SK-N-SH (cell line): Measurements from ENCODE around the gene NYAP2. TPM values are rescaled to one million over a fixed set of nuclear protein-coding genes. Genes with fewer than 3 reads are reported as not detected.

Source experiments
- CTCF ChIA-PET: fragments of 300-600, 350-600 bp; formaldehyde crosslinking; extraction: SDS; loops from one replicate; lab custom pipeline; 2021; lab: Yijun Ruan, JAX
- POLR2A ChIA-PET: fragments of 350-600 bp; sonication (Branson Sonifier 250); formaldehyde crosslinking; extraction: SDS; loops from one replicate; lab custom pipeline; 2020; ENCODE audit warnings: antibody characterized with exemption, inconsistent platforms; lab: Yijun Ruan, JAX
- DNase-seq: peaks from one replicate; pipeline ENCODE4 v3.0.0; 2012
- H2AFZ ChIP-seq: fragments of 200-600 bp; sonication (generic); 2 replicates; pipeline ENCODE4 v1.8.1; 2016; ENCODE audit warnings: antibody characterized with exemption, mild to moderate bottlenecking, low read depth
- H3F3A ChIP-seq: fragments of 200-600 bp; sonication (generic); replicated peaks from 2 replicates; pipeline ENCODE3; 2016; ENCODE audit warnings: antibody characterized with exemption, mild to moderate bottlenecking; ENCODE audit not compliant: insufficient read depth
- H3K27ac ChIP-seq, 2 experiments: fragments of 200-500 bp in 1 of 2; fragments of 200-600 bp in 1 of 2; sonication (Bioruptor generic) in 1 of 2; sonication (generic), shearing (Covaris generic) in 1 of 2; 2 replicates each; pipeline versions ENCODE4 v1.5.1 to v1.6.1; 2014 to 2016; ENCODE audit warnings: low read depth in 2 of 2, inconsistent platforms in 1 of 2, low read length in 1 of 2, mild to moderate bottlenecking in 1 of 2, mixed read lengths in 1 of 2
- H3K27me3 ChIP-seq: fragments of 200-600 bp; sonication (generic), shearing (Covaris generic); 2 replicates; pipeline ENCODE4 v1.6.1; 2016; ENCODE audit warnings: mixed run types; ENCODE audit not compliant: insufficient read depth
- H3K36me3 ChIP-seq, 2 experiments: fragments of 200-500 bp in 1 of 2; fragments of 200-600 bp in 1 of 2; sonication (Bioruptor generic) in 1 of 2; sonication (generic) in 1 of 2; replicated peaks in 1 of 2; 2 replicates each; pipeline versions ENCODE3 to v1.5.1; 2014 to 2016; ENCODE audit warnings: low read length in 1 of 2, mild to moderate bottlenecking in 1 of 2; ENCODE audit not compliant: insufficient read depth in 2 of 2, control insufficient read depth in 1 of 2
- H3K4me1 ChIP-seq, 2 experiments: fragments of 200-500 bp in 1 of 2; fragments of 200-600 bp in 1 of 2; sonication (Bioruptor generic) in 1 of 2; sonication (generic), shearing (Covaris generic) in 1 of 2; 2 replicates each; pipeline versions ENCODE4 v1.5.1 to v1.6.1; 2014 to 2016; ENCODE audit warnings: low read depth in 1 of 2, low read length in 1 of 2, mixed run types in 1 of 2; ENCODE audit not compliant: insufficient read depth in 2 of 2, control insufficient read depth in 1 of 2
- H3K4me2 ChIP-seq: fragments of 200-600 bp; sonication (generic), shearing (Covaris generic); 2 replicates; pipeline ENCODE4 v1.6.1; 2017; ENCODE audit warnings: mixed run types
- H3K4me3 ChIP-seq, 2 experiments: fragments of 200-500 bp in 1 of 2; fragments of 200-600 bp in 1 of 2; sonication (Bioruptor generic) in 1 of 2; sonication (generic), shearing (Covaris generic) in 1 of 2; 2 replicates each; pipeline versions ENCODE4 v1.5.1 to v1.8.1; 2014 to 2016; ENCODE audit warnings: low read depth in 2 of 2, inconsistent platforms in 1 of 2, low read length in 1 of 2, mild to moderate bottlenecking in 1 of 2, mixed read lengths in 1 of 2, moderate library complexity in 1 of 2
- H3K79me2 ChIP-seq: fragments of 200-600 bp; sonication (generic); 2 replicates; pipeline ENCODE4 v1.8.1; 2017; ENCODE audit warnings: mild to moderate bottlenecking; ENCODE audit not compliant: insufficient read depth
- H3K9ac ChIP-seq: fragments of 200-600 bp; sonication (generic); 2 replicates; pipeline ENCODE4 v1.6.1; 2017; ENCODE audit warnings: mixed run types
- H3K9me2 ChIP-seq: fragments of 200-600 bp; sonication (generic); 2 replicates; pipeline ENCODE4 v1.6.1; 2017; ENCODE audit warnings: mixed run types
- H3K9me3 ChIP-seq: fragments of 200-600 bp; sonication (generic); 2 replicates; pipeline ENCODE4 v1.6.1; 2017; ENCODE audit warnings: mixed run types, mild to moderate bottlenecking, moderate library complexity
- H4K20me1 ChIP-seq: fragments of 200-600 bp; sonication (generic); 2 replicates; pipeline ENCODE4 v1.6.1; 2017; ENCODE audit warnings: mild to moderate bottlenecking, mixed run types; ENCODE audit not compliant: insufficient read depth
- CHD2 ChIP-seq: fragments of 150-350 bp; IDR thresholded peaks from 2 replicates; pipeline ENCODE4 v1.6.1; 2018; ENCODE audit warnings: low read length; ENCODE audit not compliant: partially characterized antibody
- ELF1 ChIP-seq: IDR thresholded peaks from 2 replicates; pipeline ENCODE4 v1.4.0; 2012
- FOSL2 ChIP-seq: IDR thresholded peaks from 2 replicates; pipeline ENCODE4 v1.4.0; 2012; ENCODE audit warnings: low read depth, mild to moderate bottlenecking, moderate library complexity, borderline replicate concordance
- FOXJ3 ChIP-seq: sonication (generic); formaldehyde crosslinking; IDR thresholded peaks from 2 replicates; pipeline ENCODE4 v1.5.1; 2020; ENCODE audit warnings: mild to moderate bottlenecking, missing genetic modification reagents
- GABPA ChIP-seq: IDR thresholded peaks from 2 replicates; pipeline ENCODE4 v1.4.0; 2012; ENCODE audit warnings: low read depth, mild to moderate bottlenecking
- MXI1 ChIP-seq: IDR thresholded peaks from 2 replicates; pipeline ENCODE4 v1.6.1; 2012; ENCODE audit warnings: mild to moderate bottlenecking, low read depth, low read length, improper control_type of control experiment
- POLR2AphosphoS5 ChIP-seq: IDR thresholded peaks from 2 replicates; pipeline ENCODE4 v1.6.1; 2012; ENCODE audit warnings: low read depth, low read length
- RAD21 ChIP-seq: IDR thresholded peaks from 2 replicates; pipeline ENCODE4 v1.6.1; 2012; ENCODE audit warnings: mild to moderate bottlenecking, low read length
- RXRA ChIP-seq: IDR thresholded peaks from 2 replicates; pipeline ENCODE4 v1.4.0; 2012; ENCODE audit warnings: low read depth, mild to moderate bottlenecking, borderline replicate concordance
- SIN3A ChIP-seq: IDR thresholded peaks from 2 replicates; pipeline ENCODE4 v1.6.1; 2012; ENCODE audit warnings: low read depth, mild to moderate bottlenecking, low read length, moderate library complexity, borderline replicate concordance
- TAF1 ChIP-seq: IDR thresholded peaks from 2 replicates; pipeline ENCODE4 v1.6.1; 2012; ENCODE audit warnings: low read depth, mild to moderate bottlenecking, low read length, moderate library complexity, borderline replicate concordance
- USF1 ChIP-seq: IDR thresholded peaks from 2 replicates; pipeline ENCODE4 v1.4.0; 2012; ENCODE audit warnings: low read depth, borderline replicate concordance
- ZBTB33 ChIP-seq: IDR thresholded peaks from 2 replicates; pipeline ENCODE4 v1.4.0; 2012; ENCODE audit warnings: low read depth, borderline replicate concordance
- WGBS: methylation state at CpG from one replicate; pipeline ENCODE4 v1.1.6; 2017; ENCODE audit warnings: low lambda C conversion rate; 5-methylcytosine and 5-hydroxymethylcytosine counted together
- polyA plus RNA-seq, 3 experiments: library from polyadenylated mRNA; depleted of rRNA; stranded (reverse); fragments of >200 nt; gene quantifications; 2 replicates each; pipeline ENCODE4 v1.2.3, GENCODE V29; 2012
- TF ChIP-seq, protein P1 (sequence below): fragments of 150-350 bp; IDR thresholded peaks from 2 replicates; pipeline ENCODE4 v1.6.1; 2017; ENCODE audit warnings: antibody characterized with exemption, low read length, low read depth, borderline replicate concordance

Gene NYAP2
- polyA plus RNA-seq, 1 of the 3 experiments (the other 2 are of a cell fraction) = not detected

GRCh38 chr2:225569995-225570394 lies 170.5 kb downstream of the NYAP2 start:
- Histone ChIP-seq H4K20me1 (no peaks in the 10 kb centered on the region), H3K4me1 (no peaks in the 10 kb centered on the region), H3K9me2 (no peaks in the 10 kb centered on the region), H3K4me2 (no peak overlapping the region), H2AFZ (no peak overlapping the region), H3K79me2 (no peaks in the 10 kb centered on the region), H3K27me3 (no peaks in the 10 kb centered on the region), H3K9me3 (no peaks in the 10 kb centered on the region), H3K9ac (no peak overlapping the region), H3K4me3 (no peak overlapping the region), H3K27ac (no peak overlapping the region), H3K36me3 (no peaks in the 10 kb centered on the region), H3F3A (no peaks in the 10 kb centered on the region)
- no peak for DNase-seq
- ChIA-PET POLR2A (no interaction called here), CTCF (interaction anchor here (0.8 kb wide), 1 partner anchor 90 kb away, joined by 3 read pairs; no protein-coding TSS in a partner anchor)
- TF ChIP-seq USF1 = no peak

GRCh38 chr2:225573603-225574002 lies 174.1 kb downstream of the NYAP2 start:
- WGBS = 15% methylated on average over 3 of the region's 3 CpGs
- no peaks in the 10 kb centered on the region for H4K20me1 ChIP-seq
- H3K4me3 ChIP-seq = no peak overlapping the region
- no peak for TF ChIP-seq MXI1
- no peaks in the 10 kb centered on the region for H3K27me3 ChIP-seq
- H3K79me2 ChIP-seq = no peaks in the 10 kb centered on the region
- H3K27ac ChIP-seq = no peak overlapping the region
- no peak overlapping the region for H3K9ac ChIP-seq
- CTCF ChIA-PET = interaction anchor here (1.6 kb wide), 1 partner anchor 11 kb away, joined by 4 read pairs; no protein-coding TSS in a partner anchor
- no peaks in the 10 kb centered on the region for H3F3A ChIP-seq
- POLR2A ChIA-PET = no interaction called here
- H3K9me3 ChIP-seq = no peaks in the 10 kb centered on the region
- H3K9me2 ChIP-seq = no peaks in the 10 kb centered on the region
- no peak for DNase-seq
- H3K4me1 ChIP-seq = no peaks in the 10 kb centered on the region
- no peak overlapping the region for H3K4me2 ChIP-seq
- H3K36me3 ChIP-seq = no peaks in the 10 kb centered on the region
- no peak overlapping the region for H2AFZ ChIP-seq

DNA sequence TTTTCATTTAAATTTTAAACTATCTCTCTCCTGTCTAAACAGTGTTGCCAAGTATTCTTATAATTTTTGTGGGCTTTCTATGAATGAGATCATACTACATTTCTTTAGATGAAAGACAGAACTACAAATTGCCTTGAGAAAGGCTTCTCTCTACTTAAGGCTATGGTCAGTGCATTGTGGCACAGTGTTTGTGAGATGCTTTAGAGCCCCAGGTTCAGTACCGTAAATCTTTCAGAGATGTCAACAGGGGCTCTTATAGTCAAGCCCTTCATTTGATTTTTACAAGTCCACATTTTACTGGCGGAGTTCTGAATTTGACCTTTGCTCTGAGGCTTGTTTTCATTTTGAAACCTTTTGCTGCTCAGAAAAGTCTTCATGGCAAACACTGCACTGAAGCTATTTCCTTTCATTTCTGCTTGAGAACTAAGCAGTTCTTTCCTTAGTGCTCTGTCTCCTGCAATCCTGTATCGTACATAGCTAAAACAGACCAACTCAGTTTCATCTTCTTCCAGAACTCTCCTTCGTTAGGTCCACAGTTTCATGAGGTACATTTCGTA lies 175.2 kb downstream of the NYAP2 start:
- Histone ChIP-seq H3K27ac (no peak overlapping the region), H3K4me2 (no peak overlapping the region), H3K4me3 (no peak overlapping the region), H2AFZ (no peak overlapping the region), H3F3A (no peaks in the 10 kb centered on the region), H3K79me2 (no peaks in the 10 kb centered on the region), H4K20me1 (no peaks in the 10 kb centered on the region), H3K27me3 (no peaks in the 10 kb centered on the region), H3K9me3 (no peaks in the 10 kb centered on the region), H3K4me1 (no peaks in the 10 kb centered on the region; a peak in 1 of 4 replicates), H3K36me3 (no peaks in the 10 kb centered on the region), H3K9me2 (no peaks in the 10 kb centered on the region), H3K9ac (no peak overlapping the region)
- CTCF ChIA-PET = interaction anchor here (1.6 kb wide), 1 partner anchor 10 kb away, joined by 4 read pairs; no protein-coding TSS in a partner anchor
- POLR2A ChIA-PET = interaction anchor here (0.6 kb wide), 1 partner anchor 279 kb away, joined by 3 read pairs; no protein-coding TSS in a partner anchor
- no peak for DNase-seq
- 37% methylated on average over 5 of the region's 5 CpGs for WGBS
- no peak for TF ChIP-seq FOSL2
- TF ChIP-seq POLR2AphosphoS5 = no peak
- no peak for TF ChIP-seq SIN3A
- TF ChIP-seq RXRA = no peak
- TF ChIP-seq FOXJ3 (CRISPR knock-in tag) = no peak
- TF ChIP-seq TAF1 = no peak
- TF ChIP-seq CHD2 = no peak
- TF ChIP-seq ZBTB33 = no peak
- TF ChIP-seq, protein P1, sequence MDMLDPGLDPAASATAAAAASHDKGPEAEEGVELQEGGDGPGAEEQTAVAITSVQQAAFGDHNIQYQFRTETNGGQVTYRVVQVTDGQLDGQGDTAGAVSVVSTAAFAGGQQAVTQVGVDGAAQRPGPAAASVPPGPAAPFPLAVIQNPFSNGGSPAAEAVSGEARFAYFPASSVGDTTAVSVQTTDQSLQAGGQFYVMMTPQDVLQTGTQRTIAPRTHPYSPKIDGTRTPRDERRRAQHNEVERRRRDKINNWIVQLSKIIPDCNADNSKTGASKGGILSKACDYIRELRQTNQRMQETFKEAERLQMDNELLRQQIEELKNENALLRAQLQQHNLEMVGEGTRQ = no peak
- no peak for TF ChIP-seq ELF1
- no peak for TF ChIP-seq RAD21
- TF ChIP-seq GABPA = no peak
